SHP77 treated with DMSO at 0.1 percent for 48 hours (cell line): Measurements from ENCODE around the gene TMEM267.
"Not testable (repeated sequence)": the region's sequence is repeated elsewhere in the genome, so short reads cannot be mapped to it uniquely, and the experiment has no call there.

Source experiments
- DNase-seq: peaks from one replicate; lab custom pipeline; 2025; lab: John Stamatoyannopoulos, UW

TMEM267 gene, protein sequence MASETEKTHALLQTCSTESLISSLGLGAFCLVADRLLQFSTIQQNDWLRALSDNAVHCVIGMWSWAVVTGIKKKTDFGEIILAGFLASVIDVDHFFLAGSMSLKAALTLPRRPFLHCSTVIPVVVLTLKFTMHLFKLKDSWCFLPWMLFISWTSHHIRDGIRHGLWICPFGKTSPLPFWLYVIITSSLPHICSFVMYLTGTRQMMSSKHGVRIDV

DNA sequence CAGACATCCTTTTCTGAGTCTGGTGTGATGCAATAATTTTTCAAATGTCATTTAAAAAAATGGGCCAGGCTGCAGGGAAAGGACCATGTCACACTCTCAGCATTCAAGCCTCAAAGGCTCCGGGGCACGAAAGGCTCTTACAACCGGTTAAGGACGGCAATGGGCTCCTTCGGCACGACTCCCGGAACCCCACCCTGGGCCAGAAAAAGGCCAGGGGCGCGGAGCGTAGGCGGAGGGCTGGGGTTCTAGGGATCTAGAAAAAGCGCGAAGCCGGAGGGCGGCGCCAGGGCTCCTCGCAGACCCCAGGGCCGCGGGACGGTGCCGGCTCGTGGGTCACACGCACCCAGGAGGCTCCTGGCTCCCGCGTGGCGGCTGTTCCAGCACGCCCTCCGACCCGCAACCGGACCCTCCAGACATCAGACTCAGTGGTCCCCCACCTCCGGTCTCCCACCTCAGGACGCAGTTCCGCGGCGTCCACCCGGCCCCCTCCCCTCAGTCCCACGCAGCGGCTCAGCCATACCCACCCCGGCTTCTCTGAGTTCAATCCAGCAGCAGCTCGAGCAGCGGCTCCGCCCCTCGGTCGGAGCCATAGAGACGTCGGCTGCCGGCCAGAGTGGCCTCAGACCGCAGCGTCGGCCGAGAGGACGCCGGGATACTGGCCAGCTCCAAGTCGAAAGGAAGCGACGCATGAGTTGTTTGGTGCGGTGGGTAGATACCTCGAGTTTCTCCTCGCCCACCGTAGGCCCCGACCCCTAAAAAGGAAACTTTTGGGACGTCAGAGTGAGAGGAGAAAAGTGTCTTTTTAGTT is at the start of gene TMEM267:
Gene TMEM267 (minus strand): TSS at position 568 of the 808 bp plus-strand sequence. CDS start 29,896 bp downstream, outside the sequence.
- peak; percentile 90 for DNase-seq

DNA sequence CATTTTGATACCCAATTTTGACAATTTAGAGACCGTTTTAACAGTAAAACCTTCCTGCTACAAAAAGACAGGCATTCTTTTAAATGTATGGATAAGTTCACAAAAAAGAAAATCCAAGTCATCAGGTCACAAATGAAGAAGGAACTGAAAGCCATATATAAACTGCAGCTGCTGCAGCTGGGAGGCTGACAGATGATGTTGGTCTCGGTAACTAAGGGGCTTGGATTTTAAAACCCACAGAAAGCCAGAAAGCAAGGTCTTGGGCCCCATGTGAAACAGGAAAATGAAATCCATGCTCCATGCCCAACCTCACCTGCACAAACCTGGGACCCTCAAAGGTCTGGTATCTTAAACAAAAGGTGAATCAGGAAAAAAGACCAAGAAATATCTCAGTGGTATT is 47.0 kb upstream of the TMEM267 start:
- DNase-seq, result no peak

DNA sequence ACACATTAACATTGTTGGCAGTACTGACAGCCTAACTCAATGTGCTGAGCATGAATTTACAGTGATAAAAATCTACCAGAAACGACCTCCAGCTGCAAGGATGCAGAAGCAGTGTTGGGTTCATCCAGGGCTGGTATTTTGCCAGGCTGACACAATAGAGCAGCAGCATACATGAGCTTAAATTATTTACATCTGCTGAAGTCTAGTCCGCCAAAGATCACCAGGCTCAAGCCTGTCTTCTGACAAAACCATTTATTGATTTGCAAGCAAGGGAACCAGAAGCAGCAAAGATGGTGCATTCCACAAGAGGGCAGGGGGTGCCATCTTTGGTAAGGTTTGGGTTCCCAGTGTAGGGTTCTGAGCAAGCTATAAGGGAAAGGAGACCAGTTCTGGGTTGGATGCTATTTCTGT is 40.0 kb upstream of the TMEM267 start:
- no peak for DNase-seq

DNA sequence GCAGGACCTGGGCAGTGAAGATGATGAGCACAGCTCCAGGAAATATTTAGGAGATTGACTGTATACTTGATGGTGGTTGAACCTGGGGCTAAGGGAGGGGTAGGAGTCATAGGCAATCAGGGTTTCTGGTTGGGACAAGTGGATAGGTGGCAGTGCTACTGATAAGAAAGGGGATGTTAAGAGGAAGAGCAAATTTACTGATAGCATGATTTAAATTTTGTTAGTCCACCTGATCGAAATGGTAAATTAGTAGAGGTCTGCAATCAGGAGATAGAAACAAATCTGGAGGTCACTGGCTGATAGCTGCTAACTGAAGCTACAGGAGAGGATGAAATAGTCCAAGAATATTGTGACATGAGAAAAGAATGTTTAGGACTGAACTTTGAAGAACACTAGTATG is 37.0 kb upstream of the TMEM267 start:
- no peak for DNase-seq

DNA sequence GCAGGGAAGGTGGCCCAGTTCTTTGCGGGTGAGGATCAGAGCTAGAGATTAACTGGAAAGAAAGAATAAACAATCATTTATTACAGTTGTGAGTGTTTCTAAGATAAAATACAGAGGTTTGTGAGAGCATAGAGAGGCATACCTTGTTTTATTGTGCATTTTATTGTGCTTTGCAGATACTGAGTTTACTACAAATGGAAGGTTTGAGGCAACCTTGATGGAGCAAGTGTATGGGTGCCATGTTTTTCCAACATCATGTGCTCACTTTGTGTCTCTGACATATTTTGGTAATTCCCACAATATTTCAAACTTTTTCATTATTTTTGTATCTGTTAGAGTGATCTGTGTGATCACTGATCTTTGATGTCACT is 32.0 kb upstream of the TMEM267 start:
- DNase-seq, result no peak

DNA sequence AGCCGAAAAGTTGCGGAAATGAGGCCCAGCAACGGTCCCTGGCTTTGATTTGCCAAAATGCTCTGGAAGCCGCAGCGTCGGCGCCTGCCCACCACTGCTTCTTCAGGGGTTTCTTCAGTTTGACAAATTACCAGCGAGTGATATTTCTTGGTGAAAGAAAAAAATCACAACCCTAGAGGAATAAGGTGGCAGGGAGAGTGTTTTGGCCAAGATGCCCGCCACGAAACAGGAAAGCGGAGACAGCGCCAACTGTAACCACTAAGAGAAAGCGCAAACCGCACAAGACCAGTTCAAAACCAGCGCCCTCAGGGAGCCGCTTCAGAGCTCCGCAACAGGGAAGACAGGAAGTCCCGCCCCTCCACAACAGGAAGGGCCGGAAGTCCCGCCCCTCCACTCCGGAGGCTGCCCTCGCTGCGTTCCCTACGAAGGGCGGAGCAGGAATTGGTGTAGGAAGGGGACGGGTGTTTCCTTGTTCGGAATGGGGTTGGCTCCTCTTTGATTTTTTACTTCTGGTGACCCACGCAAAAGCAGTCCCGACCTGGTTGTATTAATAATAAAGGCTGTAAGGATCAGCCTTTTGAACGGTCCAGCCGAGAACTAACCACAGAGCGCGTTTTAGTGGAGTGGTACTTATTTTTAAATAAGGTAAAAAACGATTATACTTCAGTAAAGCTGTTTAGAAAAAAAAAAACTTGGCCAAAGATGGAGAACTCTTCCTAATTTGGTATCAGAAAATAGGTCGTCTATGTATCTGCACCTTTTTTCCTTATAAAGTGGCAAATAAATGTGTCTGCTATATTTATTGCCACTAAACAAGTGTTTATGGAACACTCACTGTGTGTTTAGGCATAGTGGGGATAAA is 31.4 kb upstream of the TMEM267 start, which contains the start of gene C5orf34:
Gene C5orf34 (minus strand): TSS at position 333 of the 862 bp plus-strand sequence. CDS start 5,809 bp downstream, outside the sequence.
- DNase-seq, result peak; percentile 97

DNA sequence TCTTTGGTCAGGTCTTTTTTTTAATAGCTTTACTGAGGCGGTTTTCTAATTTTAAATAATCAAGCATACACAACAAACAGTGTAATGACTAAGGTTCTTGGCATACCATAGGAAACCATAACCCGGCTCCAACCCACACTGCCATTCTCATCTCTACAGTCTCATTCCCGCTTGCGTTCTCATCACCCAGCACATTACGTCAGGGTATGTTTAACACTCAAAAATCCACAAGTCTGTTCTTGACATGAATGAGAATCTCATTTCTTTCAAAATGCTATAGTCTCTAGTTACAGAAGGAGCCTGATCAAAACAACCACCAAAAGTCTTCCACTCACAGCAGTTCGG is 30.8 kb upstream of the TMEM267 start:
- peak; percentile 83 for DNase-seq

DNA sequence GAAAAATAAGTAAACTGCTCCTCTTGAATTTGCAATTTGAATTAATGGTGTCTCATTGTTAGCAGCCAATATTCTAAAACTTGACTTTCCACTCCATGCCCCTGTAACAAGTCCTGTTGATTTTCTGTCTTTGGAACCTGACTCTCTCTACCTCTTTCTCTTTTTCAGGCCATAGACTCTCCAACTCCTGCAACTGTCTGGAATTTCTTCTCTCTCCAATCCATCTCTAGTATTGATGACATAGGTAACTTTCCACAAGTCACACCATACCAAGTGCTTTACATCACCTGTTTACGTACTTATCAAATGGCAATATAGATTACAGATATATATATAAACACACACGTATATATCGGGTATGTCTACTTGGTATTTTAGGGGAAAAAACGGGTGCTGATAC is 30.4 kb upstream of the TMEM267 start:
- no peak for DNase-seq

DNA sequence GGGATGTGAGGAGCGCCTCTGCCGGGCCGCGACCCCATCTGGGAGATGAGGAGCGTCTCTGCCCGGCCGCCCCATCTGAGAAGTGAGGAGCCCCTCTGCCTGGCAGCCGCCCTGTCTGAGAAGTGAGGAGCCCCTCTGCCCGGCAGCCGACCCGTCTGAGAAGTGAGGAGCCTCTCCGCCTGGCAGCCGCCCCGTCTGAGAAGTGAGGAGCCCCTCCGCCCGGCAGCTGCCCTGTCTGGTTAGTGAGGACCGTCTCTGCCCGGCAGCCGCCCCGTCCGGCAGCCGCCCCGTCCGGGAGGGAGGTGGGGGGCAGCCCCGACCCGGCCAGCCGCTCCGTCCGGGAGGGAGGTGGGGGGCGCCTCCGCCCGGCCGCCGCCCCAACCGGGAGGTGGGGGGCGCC is 27.4 kb upstream of the TMEM267 start:
- not testable (repeated sequence) for DNase-seq

DNA sequence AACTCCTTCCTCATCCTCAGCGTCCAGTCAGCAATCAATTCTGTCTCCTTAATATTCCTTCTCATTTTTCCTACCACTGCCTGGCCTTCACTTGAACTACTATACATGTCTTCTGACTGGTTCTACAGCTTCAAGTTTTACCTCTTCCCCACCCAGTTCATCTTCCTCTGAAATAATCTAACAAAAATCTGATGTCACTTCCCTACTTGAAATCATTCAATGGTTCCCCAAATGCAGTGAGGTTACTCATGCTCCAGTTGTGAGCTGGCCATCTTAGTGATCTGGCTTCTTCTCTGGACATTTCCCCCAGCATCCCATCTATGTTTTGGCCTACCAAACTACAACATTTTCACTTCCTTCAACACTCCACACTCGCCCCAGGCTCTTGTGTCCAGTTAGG is 14.9 kb upstream of the TMEM267 start:
- no peak for DNase-seq

DNA sequence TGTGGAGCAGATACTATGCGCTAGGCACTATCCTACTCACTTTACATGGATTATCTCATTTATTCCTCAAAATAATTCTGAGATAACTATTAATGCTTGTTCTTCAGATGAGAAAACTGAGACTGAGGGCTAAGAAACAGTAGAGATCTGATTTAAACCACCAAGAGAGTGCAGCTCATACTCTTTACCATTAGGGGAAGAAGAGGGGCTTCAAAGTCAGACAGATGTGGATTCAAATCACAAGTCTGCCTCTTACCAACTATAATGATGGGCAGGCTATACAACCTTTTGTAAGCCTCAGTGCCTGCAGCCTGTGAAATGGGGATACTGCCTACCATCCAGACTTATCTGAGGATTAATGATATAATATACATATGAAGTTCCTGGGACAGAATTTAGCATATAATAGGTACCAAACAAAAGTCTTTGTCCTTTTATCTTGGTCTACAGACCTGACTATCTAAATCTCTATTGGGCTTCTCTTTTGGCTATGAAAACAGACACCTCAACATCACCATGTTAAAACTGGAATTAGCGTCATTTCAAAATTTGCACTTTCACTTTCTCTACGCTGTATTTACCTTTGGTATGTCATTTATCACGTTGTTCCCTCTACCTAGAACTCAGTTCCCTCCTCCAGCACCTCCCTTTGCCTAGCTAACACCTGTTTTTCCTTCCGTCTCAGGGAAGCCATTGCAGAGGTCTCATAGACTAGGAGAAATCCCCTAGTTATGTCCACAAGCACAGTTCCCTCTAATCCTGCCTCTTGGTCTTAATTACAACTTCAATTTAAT is 13.8 kb upstream of the TMEM267 start:
- DNase-seq, result no peak

DNA sequence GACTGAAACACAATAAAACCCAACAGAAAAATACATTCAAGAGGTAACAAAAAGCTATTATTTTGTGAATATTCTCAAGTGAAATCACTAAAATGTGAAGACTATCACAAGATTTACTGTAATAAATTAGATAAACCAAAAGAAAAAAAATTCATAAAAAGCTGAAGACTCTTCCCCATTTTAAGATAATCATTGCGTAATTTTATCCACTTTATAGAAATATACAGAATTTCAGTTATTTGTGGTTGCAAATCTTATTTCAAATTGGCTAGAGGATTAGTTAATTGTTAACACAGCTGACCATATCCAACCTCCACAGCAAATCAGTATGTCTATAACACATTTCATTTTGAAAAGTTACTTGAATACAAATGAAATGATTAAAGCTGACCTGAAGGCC is 7.7 kb upstream of the TMEM267 start:
- DNase-seq, result no peak

DNA sequence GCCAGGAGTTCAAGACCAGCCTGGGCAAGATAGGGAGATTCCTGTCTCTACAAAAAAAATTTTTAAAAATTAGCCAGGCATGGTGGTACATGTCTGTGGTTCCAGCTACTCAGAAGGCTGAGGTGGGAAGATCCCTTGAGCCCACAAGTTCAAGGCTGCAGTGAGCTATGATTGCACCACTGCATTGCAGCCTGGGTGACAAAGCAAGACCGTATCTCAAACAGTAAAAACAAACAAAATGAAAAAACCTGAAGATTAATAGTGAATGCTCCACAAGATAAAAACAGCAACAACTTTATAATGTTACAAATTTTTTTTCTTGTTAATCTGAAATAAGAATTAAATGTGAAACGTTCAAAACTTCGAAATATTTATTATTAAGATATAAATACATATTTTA is 2.7 kb upstream of the TMEM267 start:
- DNase-seq, result no peak

DNA sequence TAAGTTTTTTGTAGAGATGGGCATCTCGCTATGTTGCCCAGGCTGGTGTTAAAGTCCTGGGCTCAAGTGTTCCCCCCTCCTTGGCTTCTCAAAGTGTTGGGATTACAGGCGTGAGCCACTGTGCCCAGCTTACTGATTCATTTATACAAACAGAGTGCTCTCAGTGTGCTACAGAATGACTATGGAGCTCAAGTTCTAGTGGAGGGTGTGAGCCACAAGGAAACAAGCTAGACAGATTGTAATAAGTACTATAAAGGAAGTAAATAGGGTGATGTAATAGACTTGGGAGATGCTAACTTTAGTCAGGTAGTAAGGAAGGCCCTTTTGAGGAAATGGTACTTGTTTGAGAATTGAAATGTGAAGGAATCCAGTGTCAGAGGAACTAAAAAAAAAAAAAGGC is 1.7 kb upstream of the TMEM267 start:
- DNase-seq, result no peak

DNA sequence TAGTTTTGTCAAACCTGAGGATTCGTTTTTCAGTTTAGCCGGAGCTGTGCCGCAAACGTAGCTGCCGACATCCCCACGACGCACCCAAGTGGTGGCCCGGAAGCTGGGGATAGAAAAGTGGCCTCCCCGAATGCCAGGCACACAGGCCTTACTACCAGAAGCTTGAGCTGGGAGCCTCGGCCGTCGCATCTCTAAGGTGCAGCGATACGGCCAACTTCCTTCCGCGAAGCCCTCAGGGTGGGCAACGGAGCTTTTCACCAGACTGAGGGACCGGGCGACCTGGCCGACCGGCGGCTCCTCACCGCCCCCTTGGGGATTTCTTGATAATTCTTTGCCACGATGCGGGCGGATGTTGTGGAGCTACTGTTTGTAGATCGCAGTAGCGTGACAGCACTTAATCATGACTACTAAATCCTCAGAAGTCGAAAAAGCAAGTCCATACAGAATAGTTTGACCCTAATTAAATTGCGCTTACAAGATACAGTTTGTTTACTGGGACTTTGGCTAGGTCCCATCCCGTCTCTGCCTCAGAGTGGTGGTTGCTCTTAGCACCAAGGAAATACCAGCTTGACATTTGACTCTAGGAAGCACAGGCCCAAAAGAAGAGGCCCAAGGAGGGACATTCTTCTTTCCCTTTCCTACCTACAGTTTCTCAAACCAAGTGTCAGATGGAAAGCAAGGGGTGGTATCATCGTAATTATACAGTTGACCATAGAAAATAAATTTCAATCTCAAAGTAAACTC is 613 bp upstream of the TMEM267 start:
- DNase-seq, result peak; percentile 78

DNA sequence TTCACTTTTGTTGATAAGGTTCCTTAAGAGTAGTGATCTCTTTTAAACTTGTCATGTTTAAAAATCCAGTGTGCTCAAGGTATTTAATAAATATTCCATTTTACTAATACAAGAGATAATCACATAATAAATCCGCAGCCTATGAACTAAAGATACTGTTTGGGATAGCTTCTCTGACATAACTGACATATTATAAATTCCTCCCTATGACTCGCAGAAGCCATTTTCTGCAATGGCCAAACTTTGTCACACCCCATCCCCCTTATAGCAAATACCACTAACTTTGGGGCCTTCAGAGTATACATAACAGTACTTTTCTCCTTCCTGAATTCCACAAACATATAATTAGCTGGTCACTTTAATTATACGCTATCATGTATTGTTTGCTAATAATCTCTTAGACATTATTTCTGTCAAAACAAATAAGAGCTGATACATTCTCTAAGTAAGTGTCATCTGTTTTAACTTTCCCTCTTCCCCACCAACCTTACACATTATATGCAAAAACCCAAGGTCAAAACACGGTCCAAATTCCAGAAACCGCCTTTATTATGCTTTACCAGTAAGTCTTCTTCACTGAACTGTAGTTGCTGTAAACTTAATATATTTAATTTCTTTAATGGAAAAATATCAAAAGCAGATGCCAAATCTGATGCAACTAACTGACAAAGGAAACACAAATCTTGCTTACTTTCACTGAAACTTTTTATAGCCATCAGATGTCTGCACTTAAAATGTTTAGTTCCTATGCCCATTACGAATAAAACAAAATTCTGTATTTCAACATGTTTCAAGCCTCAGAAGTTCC is 971 bp downstream of the TMEM267 start:
- DNase-seq, result no peak

DNA sequence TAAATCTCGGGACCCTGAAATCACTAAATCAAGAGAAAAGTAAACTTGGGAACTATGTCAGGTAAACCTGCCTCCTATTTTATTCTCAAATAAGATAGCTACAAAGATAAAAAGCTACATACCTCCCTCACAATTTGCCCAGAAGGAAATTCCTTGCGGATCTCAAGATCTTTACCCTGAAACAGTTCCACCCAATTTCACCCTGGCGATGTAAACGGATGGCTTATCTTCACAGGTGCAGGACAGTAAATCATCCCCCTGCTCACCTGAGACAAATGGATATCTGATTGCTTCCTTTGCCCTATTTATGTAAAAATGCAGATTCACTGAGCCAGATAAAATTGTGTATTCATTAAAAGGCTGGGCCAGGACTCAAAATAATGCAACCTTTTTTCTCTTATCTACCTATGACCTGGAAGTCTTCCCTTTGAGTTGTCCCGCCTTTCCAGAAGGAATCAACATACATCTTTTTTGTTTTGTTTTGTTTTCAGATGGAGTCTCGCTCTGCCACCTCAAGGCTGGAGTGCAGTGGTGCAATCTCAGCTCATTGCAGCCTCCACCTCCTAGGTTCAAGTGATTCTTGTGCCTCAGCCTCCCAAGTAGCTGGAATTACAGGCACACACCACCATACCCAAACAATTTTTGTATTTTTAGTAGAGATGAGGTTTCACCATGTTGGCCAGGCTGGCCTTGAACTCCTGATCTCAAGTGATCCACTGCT is 13.8 kb downstream of the TMEM267 start:
- no peak for DNase-seq

DNA sequence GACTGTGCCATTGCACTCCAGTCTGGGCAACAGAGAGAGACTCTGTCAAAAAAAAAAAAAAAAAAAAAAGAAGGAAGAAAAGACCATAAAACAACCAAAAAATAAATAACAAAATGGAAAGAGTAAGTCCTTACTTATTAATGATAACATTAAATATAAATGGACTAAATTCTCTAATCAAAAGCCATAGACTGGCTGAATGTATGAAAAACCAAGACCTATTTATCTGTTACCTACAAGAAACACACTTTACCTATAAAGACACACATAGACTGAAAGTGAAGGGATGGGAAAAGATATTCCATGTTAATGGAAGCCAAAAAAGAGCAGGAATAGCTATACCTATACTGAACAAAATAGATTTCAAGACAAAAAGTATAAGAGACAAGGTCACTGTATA is 16.6 kb downstream of the TMEM267 start:
- no peak for DNase-seq

DNA sequence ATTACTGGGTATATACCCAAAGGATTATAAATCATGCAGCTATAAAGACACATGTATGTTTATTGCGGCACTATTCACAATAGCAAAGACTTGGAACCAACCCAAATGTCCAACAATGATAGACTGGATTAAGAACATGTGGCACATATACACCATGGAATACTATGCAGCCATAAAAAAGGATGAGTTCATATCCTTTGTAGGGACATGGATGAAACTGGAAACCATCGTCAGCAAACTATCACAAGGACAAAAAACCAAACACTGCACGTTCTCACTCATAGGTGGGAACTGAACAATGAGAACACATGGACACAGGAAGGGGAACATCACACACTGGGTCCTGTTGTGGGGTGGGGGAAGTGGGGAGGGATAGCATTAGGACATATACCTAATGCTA is 18.2 kb downstream of the TMEM267 start:
- DNase-seq, result not testable (repeated sequence)

DNA sequence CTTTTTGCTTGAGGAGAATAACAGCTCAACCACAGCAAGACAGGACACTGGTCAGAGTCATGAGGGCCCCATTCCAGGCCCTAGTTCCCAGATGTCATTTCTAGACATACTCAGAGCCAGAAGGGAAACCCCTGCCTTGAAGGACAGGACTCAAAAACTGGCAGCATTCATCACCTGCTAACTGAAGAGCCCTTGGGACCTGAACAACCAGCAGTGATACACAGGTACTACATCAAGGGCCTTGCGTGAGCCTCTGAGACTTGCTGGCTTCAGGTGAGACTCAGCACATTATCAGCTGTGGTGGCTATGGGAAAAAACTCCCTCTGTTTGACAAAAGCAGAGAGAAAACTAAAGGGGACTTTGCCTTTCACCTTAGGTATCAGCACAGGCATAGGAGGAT is 22.6 kb downstream of the TMEM267 start:
- DNase-seq, result no peak
